ENCODE measurements around the gene DLG2. TPM values are rescaled to one million over a fixed set of nuclear protein-coding genes. Genes with fewer than 3 reads are reported as not detected.
"Not testable (repeated sequence)": the region's sequence is repeated elsewhere in the genome, so short reads cannot be mapped to it uniquely, and the experiment has no call there.

The DLG2 gene
- total RNA-seq, 1 donor from 2014 or later = 6.7 TPM

GRCh38 chr11:83427943-83428342 lies 2199.2 kb downstream of the DLG2 start:
- DNase-seq (ENCODE audit: low spot score in 2 of 2, unreplicated experiment in 2 of 2) = no peak
- Mint-ChIP-seq H3K9me3 (no peaks in the 10 kb centered on the region), H3K27ac (no peak overlapping the region), H3K36me3 (no peaks in the 10 kb centered on the region), H3K27me3 (ENCODE audit: low read depth) (no peaks in the 10 kb centered on the region), H3K4me3 (no peak overlapping the region), H3K4me1 (no peaks in the 10 kb centered on the region)
- TF ChIP-seq, protein P1, sequence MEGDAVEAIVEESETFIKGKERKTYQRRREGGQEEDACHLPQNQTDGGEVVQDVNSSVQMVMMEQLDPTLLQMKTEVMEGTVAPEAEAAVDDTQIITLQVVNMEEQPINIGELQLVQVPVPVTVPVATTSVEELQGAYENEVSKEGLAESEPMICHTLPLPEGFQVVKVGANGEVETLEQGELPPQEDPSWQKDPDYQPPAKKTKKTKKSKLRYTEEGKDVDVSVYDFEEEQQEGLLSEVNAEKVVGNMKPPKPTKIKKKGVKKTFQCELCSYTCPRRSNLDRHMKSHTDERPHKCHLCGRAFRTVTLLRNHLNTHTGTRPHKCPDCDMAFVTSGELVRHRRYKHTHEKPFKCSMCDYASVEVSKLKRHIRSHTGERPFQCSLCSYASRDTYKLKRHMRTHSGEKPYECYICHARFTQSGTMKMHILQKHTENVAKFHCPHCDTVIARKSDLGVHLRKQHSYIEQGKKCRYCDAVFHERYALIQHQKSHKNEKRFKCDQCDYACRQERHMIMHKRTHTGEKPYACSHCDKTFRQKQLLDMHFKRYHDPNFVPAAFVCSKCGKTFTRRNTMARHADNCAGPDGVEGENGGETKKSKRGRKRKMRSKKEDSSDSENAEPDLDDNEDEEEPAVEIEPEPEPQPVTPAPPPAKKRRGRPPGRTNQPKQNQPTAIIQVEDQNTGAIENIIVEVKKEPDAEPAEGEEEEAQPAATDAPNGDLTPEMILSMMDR (IDR thresholded peaks at IDR 0.05; ENCODE audit: unreplicated experiment) = no peak

DNA sequence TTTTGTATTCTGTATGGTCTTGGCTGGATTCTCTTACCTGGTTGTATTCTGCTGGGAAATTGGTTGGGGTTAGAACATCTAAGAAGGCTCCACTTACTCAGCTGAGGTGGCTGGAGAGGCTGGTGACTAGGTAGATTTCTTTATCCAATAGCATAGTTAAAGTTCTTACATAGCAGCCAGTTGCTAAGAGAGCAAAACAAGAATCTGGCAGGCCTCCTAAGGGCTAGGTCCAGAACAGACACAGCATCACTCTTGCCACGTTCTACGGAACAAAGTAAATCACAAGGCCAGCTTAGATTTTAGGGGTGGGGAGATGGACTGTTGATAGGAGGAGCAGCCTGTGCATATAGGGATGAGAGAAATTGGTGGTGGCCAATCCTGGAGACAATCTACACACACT lies 2199.6 kb downstream of the DLG2 start:
- TF ChIP-seq, protein P1 (IDR thresholded peaks at IDR 0.05; ENCODE audit: unreplicated experiment) = no peak
- no peak overlapping the region for H3K27ac Mint-ChIP-seq
- H3K36me3 Mint-ChIP-seq = peaks cover 3% of the 10 kb centered on the region
- no peak overlapping the region for H3K4me3 Mint-ChIP-seq
- H3K27me3 Mint-ChIP-seq (ENCODE audit: low read depth) = no peaks in the 10 kb centered on the region
- DNase-seq (ENCODE audit: low spot score in 2 of 2, unreplicated experiment in 2 of 2) = no peak
- H3K4me1 Mint-ChIP-seq = no peaks in the 10 kb centered on the region
- H3K9me3 Mint-ChIP-seq = peaks cover 3% of the 10 kb centered on the region

- TF ChIP-seq, protein P1 (IDR thresholded peaks at IDR 0.05; ENCODE audit: unreplicated experiment) = no peak
- no peak for DNase-seq (ENCODE audit: low spot score in 2 of 2, unreplicated experiment in 2 of 2)
- Mint-ChIP-seq H3K4me3 (no peak overlapping the region), H3K36me3 (peaks cover 10% of the 10 kb centered on the region), H3K27me3 (ENCODE audit: low read depth) (no peaks in the 10 kb centered on the region), H3K27ac (no peak overlapping the region), H3K9me3 (peaks cover 14% of the 10 kb centered on the region), H3K4me1 (no peaks in the 10 kb centered on the region)
Observed at GRCh38 chr11:83425137-83425466, 2202.0 kb downstream of the DLG2 start.

- TF ChIP-seq, protein P1 (IDR thresholded peaks at IDR 0.05; ENCODE audit: unreplicated experiment) = no peak
- no peaks in the 10 kb centered on the region for H3K27me3 Mint-ChIP-seq (ENCODE audit: low read depth)
- H3K4me3 Mint-ChIP-seq = no peak overlapping the region
- H3K9me3 Mint-ChIP-seq = peaks cover 14% of the 10 kb centered on the region
- H3K36me3 Mint-ChIP-seq = peaks cover 10% of the 10 kb centered on the region
- H3K4me1 Mint-ChIP-seq = no peaks in the 10 kb centered on the region
- no peak overlapping the region for H3K27ac Mint-ChIP-seq
- DNase-seq (ENCODE audit: low spot score in 2 of 2, unreplicated experiment in 2 of 2) = no peak
Observed at GRCh38 chr11:83424376-83425136, 2202.6 kb downstream of the DLG2 start.

DNA sequence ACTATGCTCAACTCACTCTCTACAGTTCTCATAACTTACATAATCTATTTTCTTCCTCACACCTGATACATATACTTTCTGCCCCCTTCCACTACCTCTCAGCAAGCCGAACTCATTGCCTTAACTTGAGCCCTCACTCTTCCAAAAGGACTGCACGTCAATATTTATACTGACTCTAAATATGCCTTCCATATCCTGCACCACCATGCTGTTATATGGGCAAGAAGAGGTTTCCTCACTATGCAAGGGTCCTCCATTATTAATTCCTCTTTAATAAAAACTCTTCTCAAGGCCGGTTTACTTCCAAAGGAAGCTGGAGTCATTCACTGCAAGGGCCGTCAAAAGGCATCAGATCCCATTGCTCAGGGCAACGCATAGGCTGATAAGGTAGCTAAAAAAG lies 2204.5 kb downstream of the DLG2 start:
- H3K4me1 Mint-ChIP-seq; H3K27ac Mint-ChIP-seq; H3K4me3 Mint-ChIP-seq; H3K27me3 Mint-ChIP-seq (ENCODE audit: low read depth); DNase-seq (ENCODE audit: low spot score in 2 of 2, unreplicated experiment in 2 of 2): not testable (repeated sequence)
- Mint-ChIP-seq H3K9me3 (peaks cover 17% of the 10 kb centered on the region), H3K36me3 (peaks cover 10% of the 10 kb centered on the region)

- DNase-seq (ENCODE audit: low spot score in 2 of 2, unreplicated experiment in 2 of 2) = no peak
- no peaks in the 10 kb centered on the region for H3K4me1 Mint-ChIP-seq
- no peak overlapping the region for H3K27ac Mint-ChIP-seq
- H3K4me3 Mint-ChIP-seq = no peak overlapping the region
- TF ChIP-seq, protein P1 (IDR thresholded peaks at IDR 0.05; ENCODE audit: unreplicated experiment) = no peak
- H3K27me3 Mint-ChIP-seq (ENCODE audit: low read depth) = no peaks in the 10 kb centered on the region
- H3K36me3 Mint-ChIP-seq = no peaks in the 10 kb centered on the region
- peaks cover 18% of the 10 kb centered on the region for H3K9me3 Mint-ChIP-seq
Observed at GRCh38 chr11:83410605-83411565, 2216.3 kb downstream of the DLG2 start.

Measured in mesothelial cell of epicardium (in vitro differentiated cells).